IMR-90 (cell line): ENCODE data around the gene CLNS1A. TPM values are rescaled to one million over a fixed set of nuclear protein-coding genes. Genes with fewer than 3 reads are reported as not detected.
A peak's percentile ranks its signal among the peaks of the same experiment; 100 is the strongest.

Experiments
- ATAC-seq: fragments of 200-7000 bp; cut with Tn5 transposase; 2 replicates; pipeline ENCODE4 v1.9.1; 2020; ENCODE audit warnings: low read depth, mild to moderate bottlenecking, moderate library complexity
- BruUV-seq: library from RNA; stranded (reverse); fragments of 400-500 nt; replicated peaks from 2 replicates; lab custom pipeline; 2021; lab: Mats Ljungman, UMichigan
- CTCF ChIA-PET: fragments of 300-600 bp; formaldehyde crosslinking; extraction: SDS; loops from one replicate; lab custom pipeline; 2021; ENCODE audit warnings: antibody characterized with exemption; lab: Yijun Ruan, JAX
- POLR2A ChIA-PET: fragments of 300-600 bp; sonication (Branson Sonifier 250); formaldehyde crosslinking; loops from one replicate; lab custom pipeline; 2022; ENCODE audit warnings: antibody characterized with exemption; ENCODE audit not compliant: unreplicated experiment; lab: Charles Lee
- DNase-seq: peaks from one replicate; pipeline ENCODE4 v3.0.0; 2013
- H2AFZ ChIP-seq: replicated peaks from 2 replicates; pipeline ENCODE3; 2013; ENCODE audit warnings: low read length, mild to moderate bottlenecking; ENCODE audit not compliant: poor library complexity
- H2AK5ac ChIP-seq: 2 replicates; pipeline ENCODE4 v1.6.1; 2013; ENCODE audit warnings: low read depth, low read length, inconsistent platforms
- H2AK9ac ChIP-seq: replicated peaks from 2 replicates; pipeline ENCODE3; 2013; ENCODE audit warnings: mild to moderate bottlenecking, low read depth, low read length, moderate library complexity; ENCODE audit not compliant: poor library complexity
- H2BK120ac ChIP-seq: 2 replicates; pipeline ENCODE4 v1.6.1; 2013; ENCODE audit warnings: low read depth, low read length, inconsistent platforms
- H2BK15ac ChIP-seq: 3 replicates; pipeline ENCODE4 v1.6.1; 2013; ENCODE audit warnings: low read depth, low read length, inconsistent platforms
- H2BK20ac ChIP-seq: 2 replicates; pipeline ENCODE4 v1.6.1; 2013; ENCODE audit warnings: low read depth, mild to moderate bottlenecking, inconsistent platforms, low read length, moderate library complexity
- H2BK5ac ChIP-seq: 2 replicates; pipeline ENCODE4 v1.6.1; 2013; ENCODE audit warnings: mild to moderate bottlenecking, low read depth, low read length, inconsistent platforms; ENCODE audit not compliant: poor library complexity, severe bottlenecking
- H3K14ac ChIP-seq: replicated peaks from 2 replicates; pipeline ENCODE4 v1.6.1; 2013; ENCODE audit warnings: low read depth, low read length, inconsistent platforms
- H3K18ac ChIP-seq: 2 replicates; pipeline ENCODE4 v1.6.1; 2013; ENCODE audit warnings: low read depth, low read length, control low read depth
- H3K23ac ChIP-seq: 2 replicates; pipeline ENCODE4 v1.6.1; 2013; ENCODE audit warnings: low read depth, low read length, inconsistent platforms
- H3K27ac ChIP-seq: 2 replicates; pipeline ENCODE4 v1.5.1; 2013; ENCODE audit warnings: mild to moderate bottlenecking, control low read depth, low read length; ENCODE audit not compliant: insufficient read depth
- H3K27me3 ChIP-seq: 2 replicates; pipeline ENCODE4 v1.6.1; 2013; ENCODE audit warnings: low read length; ENCODE audit not compliant: control insufficient read depth, insufficient read depth
- H3K36me3 ChIP-seq: 2 replicates; pipeline ENCODE4 v1.6.1; 2013; ENCODE audit warnings: low read length, mixed read lengths; ENCODE audit not compliant: control insufficient read depth, insufficient read depth
- H3K4ac ChIP-seq: 2 replicates; pipeline ENCODE4 v1.6.1; 2013; ENCODE audit warnings: low read depth, low read length, inconsistent platforms
- H3K4me1 ChIP-seq: 2 replicates; pipeline ENCODE4 v1.6.1; 2013; ENCODE audit warnings: low read length, mixed read lengths; ENCODE audit not compliant: control insufficient read depth, insufficient read depth
- H3K4me2 ChIP-seq: 2 replicates; pipeline ENCODE4 v1.6.1; 2013; ENCODE audit warnings: low read depth, mild to moderate bottlenecking, control low read depth, low read length, moderate library complexity
- H3K4me3 ChIP-seq: 2 replicates; pipeline ENCODE4 v1.5.1; 2013; ENCODE audit warnings: low read depth, mild to moderate bottlenecking, control low read depth, low read length, moderate library complexity; ENCODE audit not compliant: insufficient read depth
- H3K56ac ChIP-seq: 2 replicates; pipeline ENCODE4 v1.6.1; 2013; ENCODE audit warnings: low read length, inconsistent platforms; ENCODE audit not compliant: insufficient read depth; ENCODE audit errors: extremely low read depth
- H3K79me1 ChIP-seq, 2 experiments: 2 replicates each; pipeline ENCODE4 v1.6.1; 2013; ENCODE audit warnings: low read length in 2 of 2, inconsistent platforms in 1 of 2, low read depth in 1 of 2
- H3K9ac ChIP-seq: 2 replicates; pipeline ENCODE4 v1.6.1; 2013; ENCODE audit warnings: low read depth, low read length, control low read depth
- H3K9me1 ChIP-seq: 2 replicates; pipeline ENCODE4 v1.6.1; 2013; ENCODE audit warnings: low read length, inconsistent platforms; ENCODE audit not compliant: insufficient read depth
- H3K9me3 ChIP-seq: 2 replicates; pipeline ENCODE4 v1.6.1; 2013; ENCODE audit warnings: low read length; ENCODE audit not compliant: control insufficient read depth, insufficient read depth
- H4K20me1 ChIP-seq: 2 replicates; pipeline ENCODE4 v1.6.1; 2013; ENCODE audit warnings: low read length, inconsistent platforms; ENCODE audit not compliant: insufficient read depth
- H4K5ac ChIP-seq: 2 replicates; pipeline ENCODE4 v1.6.1; 2013; ENCODE audit warnings: mild to moderate bottlenecking, low read depth, low read length, control low read depth
- H4K8ac ChIP-seq, 2 experiments: 2 replicates each; pipeline ENCODE4 v1.6.1; 2013; ENCODE audit warnings: low read depth in 2 of 2, low read length in 2 of 2, control low read depth in 1 of 2, inconsistent platforms in 1 of 2
- H4K91ac ChIP-seq: 2 replicates; pipeline ENCODE4 v1.6.1; 2013; ENCODE audit warnings: low read depth, low read length, inconsistent platforms; ENCODE audit not compliant: insufficient read depth
- BHLHE40 ChIP-seq: fragments of 150-350 bp; IDR thresholded peaks from 2 replicates; pipeline ENCODE4 v1.6.1; 2016; ENCODE audit warnings: mild to moderate bottlenecking, low read depth, low read length
- CEBPB ChIP-seq: IDR thresholded peaks from 2 replicates; pipeline ENCODE4 v1.6.1; 2012; ENCODE audit warnings: low read depth, low read length, improper control_type of control experiment
- CHD1 ChIP-seq: IDR thresholded peaks from 2 replicates; pipeline ENCODE4 v1.6.1; 2012; ENCODE audit warnings: low read depth, low read length, improper control_type of control experiment
- CTCF ChIP-seq: conservative IDR thresholded peaks from 2 replicates; pipeline ENCODE4 v1.5.1; 2012; ENCODE audit warnings: mild to moderate bottlenecking, low read depth, low read length, improper control_type of control experiment
- FOS ChIP-seq: fragments of 150-350 bp; IDR thresholded peaks from 2 replicates; pipeline ENCODE4 v1.6.1; 2016; ENCODE audit warnings: low read depth, low read length
- MAFK ChIP-seq: IDR thresholded peaks from 2 replicates; pipeline ENCODE4 v1.6.1; 2012; ENCODE audit warnings: low read depth, low read length, improper control_type of control experiment
- MAZ ChIP-seq: IDR thresholded peaks from 2 replicates; pipeline ENCODE4 v1.6.1; 2012; ENCODE audit warnings: low read depth, mild to moderate bottlenecking, low read length, improper control_type of control experiment, moderate library complexity, borderline replicate concordance
- MXI1 ChIP-seq: IDR thresholded peaks from 2 replicates; pipeline ENCODE4 v1.6.1; 2012; ENCODE audit warnings: low read depth, mild to moderate bottlenecking, low read length, moderate library complexity, borderline replicate concordance
- NFE2L2 ChIP-seq: fragments of 150-350 bp; IDR thresholded peaks from 2 replicates; pipeline ENCODE4 v1.6.1; 2016; ENCODE audit warnings: low read depth, mild to moderate bottlenecking, low read length
- POLR2A ChIP-seq: IDR thresholded peaks from 2 replicates; pipeline ENCODE4 v1.6.1; 2012; ENCODE audit warnings: mild to moderate bottlenecking, low read depth, low read length
- RAD21 ChIP-seq: IDR thresholded peaks from 2 replicates; pipeline ENCODE4 v1.6.1; 2012; ENCODE audit warnings: low read length, improper control_type of control experiment
- RCOR1 ChIP-seq: IDR thresholded peaks from 2 replicates; pipeline ENCODE4 v1.6.1; 2012; ENCODE audit warnings: mild to moderate bottlenecking, low read length, improper control_type of control experiment; ENCODE audit not compliant: insufficient replicate concordance
- RFX5 ChIP-seq: IDR thresholded peaks from 2 replicates; pipeline ENCODE4 v1.8.0; 2012; ENCODE audit warnings: low read depth, mild to moderate bottlenecking, low read length, moderate library complexity
- SMC3 ChIP-seq: fragments of 150-350 bp; IDR thresholded peaks from 2 replicates; pipeline ENCODE4 v1.6.1; 2016; ENCODE audit warnings: low read depth, mild to moderate bottlenecking, antibody characterized with exemption, low read length, moderate library complexity
- WGBS, 2 experiments: methylation state at CpG; one replicate each; pipeline versions ENCODE4 v1.1.5 to v1.1.7; 2013; ENCODE audit warnings: missing lambda C conversion rate in 2 of 2; ENCODE audit not compliant: insufficient read length in 1 of 2; ENCODE audit errors: extremely low coverage in 2 of 2; 5-methylcytosine and 5-hydroxymethylcytosine counted together
- dilution Hi-C: fragments of 300-500 bp; cut with HindIII; formaldehyde crosslinking; loops from one replicate; pipeline ENCODE4 v1.14.3; 2018; ENCODE audit warnings: low sequenced_read_pairs; ENCODE audit not compliant: unreplicated experiment
- in situ Hi-C: fragments of 300-500 bp; cut with MboI; formaldehyde crosslinking; loops from 3 replicates; pipeline ENCODE4 v1.14.3; 2019; ENCODE audit warnings: low sequenced_read_pairs, inconsistent platforms, mixed read lengths
- intact Hi-C: fragments of 100-400 bp; cut with micrococcal nuclease; formaldehyde crosslinking; loops from 2 replicates; pipeline ENCODE4 v1.10.0; 2022
- polyA plus RNA-seq, 3 experiments: library from polyadenylated mRNA; depleted of rRNA; stranded (reverse); fragments of >200 nt; gene quantifications; 2 replicates each; pipeline ENCODE4 v1.2.3, GENCODE V29; 2012; ENCODE audit warnings: low replicate concordance in 1 of 3
- total RNA-seq: library from RNA; depleted of rRNA; stranded (reverse); fragments of >200 nt; gene quantifications from 2 replicates; pipeline ENCODE4 v1.2.3, GENCODE V29; 2012
- TF ChIP-seq, protein P1 (sequence below): fragments of 150-350 bp; IDR thresholded peaks from 2 replicates; pipeline ENCODE4 v1.6.1; 2017; ENCODE audit warnings: mild to moderate bottlenecking, antibody characterized with exemption, low read length, low read depth
- TF ChIP-seq, protein P2 (sequence below): fragments of 150-350 bp; IDR thresholded peaks from 2 replicates; pipeline ENCODE4 v1.6.1; 2016; ENCODE audit warnings: low read depth, mild to moderate bottlenecking, low read length, moderate library complexity, borderline replicate concordance

CLNS1A gene
- total and polyA plus RNA-seq, 2 of the 4 experiments (the other 2 are of a cell fraction), result 66.7 to 97.0 TPM

DNA sequence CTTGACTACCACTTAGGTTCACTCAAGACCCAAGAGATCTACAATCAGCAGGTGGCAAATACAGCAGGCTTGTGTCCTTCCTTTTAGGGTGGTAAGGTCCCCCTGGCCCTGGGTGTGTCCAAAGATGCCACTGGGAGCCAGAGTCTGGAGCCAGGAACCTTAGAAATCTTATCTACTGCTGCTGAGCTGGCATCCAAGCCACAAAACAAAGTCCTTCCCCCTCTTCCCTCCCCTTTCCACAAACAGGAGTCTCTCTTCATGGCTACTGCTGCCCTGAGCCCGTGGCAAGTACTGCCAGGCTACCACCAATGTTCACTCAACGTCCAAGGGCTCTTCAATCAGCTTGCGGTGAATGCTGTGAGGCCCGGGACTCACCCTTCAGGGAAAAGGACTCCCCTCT lies 69.3 kb downstream of the CLNS1A start:
- BruUV-seq, result no TSS peak
- H3K4me1 ChIP-seq, result peaks cover 3% of the 10 kb centered on the region
- no peak overlapping the region for H3K4ac ChIP-seq
- no peak overlapping the region for H4K91ac ChIP-seq
- no peaks in the 10 kb centered on the region for H3K9me3 ChIP-seq
- no peak overlapping the region for H3K56ac ChIP-seq
- H3K36me3 ChIP-seq, result no peaks in the 10 kb centered on the region
- no peak overlapping the region for H2AK5ac ChIP-seq
- H3K9me1 ChIP-seq, result 0 out of 2 replicates have a peak, but pooled peaks cover 8% of the 10 kb centered on the region
- DNase-seq (no peak), ATAC-seq (no peak)
- no peak overlapping the region for H3K4me2 ChIP-seq
- TF ChIP-seq MAZ (no peak), CEBPB (no peak), FOS (no peak), MAFK (no peak), BHLHE40 (no peak), SMC3 (no peak), CHD1 (no peak), RAD21 (no peak), NFE2L2 (no peak), RFX5 (no peak), POLR2A (no peak), MXI1 (no peak), RCOR1 (no peak), CTCF (no peak)
- TF ChIP-seq, protein P1, sequence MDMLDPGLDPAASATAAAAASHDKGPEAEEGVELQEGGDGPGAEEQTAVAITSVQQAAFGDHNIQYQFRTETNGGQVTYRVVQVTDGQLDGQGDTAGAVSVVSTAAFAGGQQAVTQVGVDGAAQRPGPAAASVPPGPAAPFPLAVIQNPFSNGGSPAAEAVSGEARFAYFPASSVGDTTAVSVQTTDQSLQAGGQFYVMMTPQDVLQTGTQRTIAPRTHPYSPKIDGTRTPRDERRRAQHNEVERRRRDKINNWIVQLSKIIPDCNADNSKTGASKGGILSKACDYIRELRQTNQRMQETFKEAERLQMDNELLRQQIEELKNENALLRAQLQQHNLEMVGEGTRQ, result no peak
- TF ChIP-seq, protein P2, sequence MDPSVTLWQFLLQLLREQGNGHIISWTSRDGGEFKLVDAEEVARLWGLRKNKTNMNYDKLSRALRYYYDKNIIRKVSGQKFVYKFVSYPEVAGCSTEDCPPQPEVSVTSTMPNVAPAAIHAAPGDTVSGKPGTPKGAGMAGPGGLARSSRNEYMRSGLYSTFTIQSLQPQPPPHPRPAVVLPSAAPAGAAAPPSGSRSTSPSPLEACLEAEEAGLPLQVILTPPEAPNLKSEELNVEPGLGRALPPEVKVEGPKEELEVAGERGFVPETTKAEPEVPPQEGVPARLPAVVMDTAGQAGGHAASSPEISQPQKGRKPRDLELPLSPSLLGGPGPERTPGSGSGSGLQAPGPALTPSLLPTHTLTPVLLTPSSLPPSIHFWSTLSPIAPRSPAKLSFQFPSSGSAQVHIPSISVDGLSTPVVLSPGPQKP, result no peak
- no peak overlapping the region for H3K4me3 ChIP-seq
- dilution Hi-C loops (no loop called here), in situ Hi-C loops (no loop called here), intact Hi-C loops (no loop called here)
- no peak overlapping the region for H2BK5ac ChIP-seq
- WGBS, 2 experiments, result 100% methylated on average over 1 of the region's 4 CpGs; no CpG with 5 or more reads in 1 of the 2 experiments
- H4K20me1 ChIP-seq, result no peaks in the 10 kb centered on the region
- no peaks in the 10 kb centered on the region for H3K79me1 ChIP-seq
- H3K27ac ChIP-seq, result no peak overlapping the region
- no peak overlapping the region for H2BK20ac ChIP-seq
- H2AK9ac ChIP-seq, result peak overlapping the region; percentile 6
- POLR2A ChIA-PET, result no interaction called here
- H4K8ac ChIP-seq, result no peak overlapping the region
- H3K9ac ChIP-seq, result no peak overlapping the region
- H3K14ac ChIP-seq, result no peak overlapping the region
- H2BK15ac ChIP-seq, result 0 out of 3 replicates have a peak overlapping the region, but pooled peaks have one; percentile 37
- no peak overlapping the region for H4K5ac ChIP-seq
- H3K23ac ChIP-seq, result no peak overlapping the region
- H3K27me3 ChIP-seq, result no peaks in the 10 kb centered on the region
- H3K18ac ChIP-seq, result no peak overlapping the region
- H2AFZ ChIP-seq, result peak overlapping the region; percentile 49
- H2BK120ac ChIP-seq, result no peak overlapping the region
- CTCF ChIA-PET, result no interaction called here
